WTC11 (cell line): ENCODE results near the gene DNAJC18. TPM values are rescaled to one million over a fixed set of nuclear protein-coding genes. Genes with fewer than 3 reads are reported as not detected.
"Not testable (repeated sequence)": the region's sequence is repeated elsewhere in the genome, so short reads cannot be mapped to it uniquely, and the experiment has no call there.

Experiments used
- ATAC-seq: fragments of 200-7000 bp; cut with Tn5 transposase; 2 replicates; pipeline ENCODE4 v1.10.0; 2021; ENCODE audit warnings: mild to moderate bottlenecking, moderate library complexity
- CTCF ChIA-PET: fragments of 300-600 bp; sonication (Branson Sonifier 250); formaldehyde crosslinking; loops from one replicate; lab custom pipeline; 2021; ENCODE audit warnings: antibody characterized with exemption; lab: Charles Lee
- POLR2A ChIA-PET: fragments of 350-600 bp; sonication (Branson Sonifier 250); formaldehyde crosslinking; loops from one replicate; lab custom pipeline; 2021; ENCODE audit warnings: antibody characterized with exemption; lab: Charles Lee
- DNase-seq: peaks from one replicate; pipeline ENCODE4 v3.0.0; 2021; ENCODE audit warnings: low spot score
- H3K27ac Mint-ChIP-seq: 2 replicates; pipeline ENCODE4 v1.8.0; 2021; ENCODE audit warnings: mixed read lengths
- H3K27me3 Mint-ChIP-seq: 2 replicates; pipeline ENCODE4 v1.8.0; 2021; ENCODE audit warnings: low read depth, mild to moderate bottlenecking, moderate library complexity, mixed read lengths
- H3K36me3 Mint-ChIP-seq: 2 replicates; pipeline ENCODE4 v1.8.0; 2021; ENCODE audit warnings: mixed read lengths
- H3K4me1 Mint-ChIP-seq: 2 replicates; pipeline ENCODE4 v1.8.0; 2022; ENCODE audit warnings: mixed read lengths
- H3K4me3 Mint-ChIP-seq: 2 replicates; pipeline ENCODE4 v1.8.0; 2021; ENCODE audit warnings: mild to moderate bottlenecking, moderate library complexity, mixed read lengths
- H3K9me3 Mint-ChIP-seq: 2 replicates; pipeline ENCODE4 v1.8.0; 2021; ENCODE audit warnings: mixed read lengths
- ATF1 ChIP-seq: sonication (generic); formaldehyde crosslinking; IDR thresholded peaks from 2 replicates; pipeline ENCODE4 v1.8.1; 2023; ENCODE audit warnings: mild to moderate bottlenecking, moderate library complexity, missing genetic modification reagents
- FOXK1 ChIP-seq: sonication (generic); formaldehyde crosslinking; IDR thresholded peaks from 2 replicates; pipeline ENCODE4 v1.8.0; 2022; ENCODE audit warnings: mild to moderate bottlenecking, moderate library complexity, missing genetic modification reagents
- GABPB1 ChIP-seq: sonication (generic); formaldehyde crosslinking; IDR thresholded peaks from 2 replicates; pipeline ENCODE4 v1.8.1; 2023; ENCODE audit warnings: mild to moderate bottlenecking, missing genetic modification reagents
- MYBL2 ChIP-seq: sonication (generic); formaldehyde crosslinking; IDR thresholded peaks from 2 replicates; pipeline ENCODE4 v1.8.1; 2023; ENCODE audit warnings: mild to moderate bottlenecking, moderate library complexity, missing genetic modification reagents
- NR2C2 ChIP-seq: sonication (generic); formaldehyde crosslinking; IDR thresholded peaks from 2 replicates; pipeline ENCODE4 v1.8.0; 2022; ENCODE audit warnings: mild to moderate bottlenecking, missing genetic modification reagents
- PRRX2 ChIP-seq: fragments of 250-450 bp; sonication (Bioruptor Pico); IDR thresholded peaks from 2 replicates; pipeline ENCODE4 v1.8.0; 2021; ENCODE audit warnings: mild to moderate bottlenecking
- RELA ChIP-seq: sonication (generic); formaldehyde crosslinking; IDR thresholded peaks from 2 replicates; pipeline ENCODE4 v1.8.1; 2022; ENCODE audit warnings: missing genetic modification reagents, mild to moderate bottlenecking, borderline replicate concordance
- SMAD3 ChIP-seq: sonication (generic); formaldehyde crosslinking; IDR thresholded peaks from 2 replicates; pipeline ENCODE4 v1.8.0; 2022; ENCODE audit warnings: missing genetic modification reagents, mild to moderate bottlenecking, borderline replicate concordance
- ZNF121 ChIP-seq: sonication (generic); formaldehyde crosslinking; IDR thresholded peaks from 2 replicates; pipeline ENCODE4 v1.8.0; 2023; ENCODE audit warnings: missing genetic modification reagents
- ZNF138 ChIP-seq: sonication (generic); formaldehyde crosslinking; conservative IDR thresholded peaks from 2 replicates; pipeline ENCODE4 v1.8.1; 2022; ENCODE audit warnings: mild to moderate bottlenecking, moderate library complexity, missing genetic modification reagents
- total RNA-seq: library from RNA; stranded (reverse); gene quantifications from 3 replicates; pipeline ENCODE4 v1.2.3, GENCODE V29; 2021
- TF ChIP-seq, protein P1 (sequence below): sonication (generic); formaldehyde crosslinking; IDR thresholded peaks from 2 replicates; pipeline ENCODE4 v1.8.0; 2022; ENCODE audit warnings: missing genetic modification reagents
- TF ChIP-seq, protein P2 (sequence below): sonication (generic); formaldehyde crosslinking; IDR thresholded peaks from 2 replicates; pipeline ENCODE4 v1.8.1; 2022; ENCODE audit warnings: missing genetic modification reagents, borderline replicate concordance
- TF ChIP-seq, protein P3 (sequence below): sonication (generic); formaldehyde crosslinking; IDR thresholded peaks from 2 replicates; pipeline ENCODE4 v1.8.1; 2022; ENCODE audit warnings: low read depth, missing genetic modification reagents, borderline replicate concordance

DNAJC18 gene
- total RNA-seq, 1 experiment from 2014 or later = 23.7 TPM

DNA sequence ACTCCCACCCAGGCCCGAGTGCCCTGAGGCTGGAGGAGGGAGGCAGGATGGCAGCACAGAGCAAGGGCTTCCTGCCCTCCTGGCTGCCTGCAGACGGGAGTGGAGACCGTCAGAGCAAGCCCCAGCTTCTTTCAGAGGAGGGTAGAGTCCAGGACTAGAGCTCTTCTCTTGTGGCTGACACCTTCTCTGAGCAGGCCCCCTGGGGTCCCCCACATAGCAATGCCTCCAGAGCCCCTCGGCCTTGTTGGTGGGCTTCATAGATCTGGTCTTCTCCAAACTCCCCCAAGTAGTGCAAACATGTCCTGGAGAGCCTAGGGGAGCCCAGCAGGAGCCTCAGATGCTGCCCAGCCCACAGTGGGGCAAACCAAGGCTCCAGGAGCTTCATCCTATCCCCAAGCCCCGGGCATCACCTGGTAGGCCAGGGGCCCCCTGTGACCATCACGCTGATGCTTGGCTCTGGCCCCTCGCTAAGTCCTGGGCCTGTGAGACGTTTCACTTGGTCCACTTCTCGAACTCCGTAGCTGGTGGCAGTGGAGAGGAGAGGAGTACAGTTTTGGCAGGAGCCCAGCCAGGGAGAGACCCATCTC, 51.6 kb downstream of the DNAJC18 start:
- ChIA-PET CTCF (interaction anchor here (1.6 to 1.9 kb wide), 3 partner anchors 15 to 46 kb away, joined by 3 to 11 read pairs (median 7); partner anchors contain the start of gene PAIP2), POLR2A (interaction anchor here (0.5 to 1.7 kb wide), 4 partner anchors 10 to 916 kb away, joined by 3 to 7 read pairs (median 4); partner anchors contain the start of gene MATR3)
- no peak for TF ChIP-seq NR2C2 (CRISPR knock-in tag)
- TF ChIP-seq FOXK1 = no peak
- TF ChIP-seq, protein P1, sequence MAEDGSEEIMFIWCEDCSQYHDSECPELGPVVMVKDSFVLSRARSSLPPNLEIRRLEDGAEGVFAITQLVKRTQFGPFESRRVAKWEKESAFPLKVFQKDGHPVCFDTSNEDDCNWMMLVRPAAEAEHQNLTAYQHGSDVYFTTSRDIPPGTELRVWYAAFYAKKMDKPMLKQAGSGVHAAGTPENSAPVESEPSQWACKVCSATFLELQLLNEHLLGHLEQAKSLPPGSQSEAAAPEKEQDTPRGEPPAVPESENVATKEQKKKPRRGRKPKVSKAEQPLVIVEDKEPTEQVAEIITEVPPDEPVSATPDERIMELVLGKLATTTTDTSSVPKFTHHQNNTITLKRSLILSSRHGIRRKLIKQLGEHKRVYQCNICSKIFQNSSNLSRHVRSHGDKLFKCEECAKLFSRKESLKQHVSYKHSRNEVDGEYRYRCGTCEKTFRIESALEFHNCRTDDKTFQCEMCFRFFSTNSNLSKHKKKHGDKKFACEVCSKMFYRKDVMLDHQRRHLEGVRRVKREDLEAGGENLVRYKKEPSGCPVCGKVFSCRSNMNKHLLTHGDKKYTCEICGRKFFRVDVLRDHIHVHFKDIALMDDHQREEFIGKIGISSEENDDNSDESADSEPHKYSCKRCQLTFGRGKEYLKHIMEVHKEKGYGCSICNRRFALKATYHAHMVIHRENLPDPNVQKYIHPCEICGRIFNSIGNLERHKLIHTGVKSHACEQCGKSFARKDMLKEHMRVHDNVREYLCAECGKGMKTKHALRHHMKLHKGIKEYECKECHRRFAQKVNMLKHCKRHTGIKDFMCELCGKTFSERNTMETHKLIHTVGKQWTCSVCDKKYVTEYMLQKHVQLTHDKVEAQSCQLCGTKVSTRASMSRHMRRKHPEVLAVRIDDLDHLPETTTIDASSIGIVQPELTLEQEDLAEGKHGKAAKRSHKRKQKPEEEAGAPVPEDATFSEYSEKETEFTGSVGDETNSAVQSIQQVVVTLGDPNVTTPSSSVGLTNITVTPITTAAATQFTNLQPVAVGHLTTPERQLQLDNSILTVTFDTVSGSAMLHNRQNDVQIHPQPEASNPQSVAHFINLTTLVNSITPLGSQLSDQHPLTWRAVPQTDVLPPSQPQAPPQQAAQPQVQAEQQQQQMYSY (CRISPR knock-in tag) = no peak
- TF ChIP-seq ATF1 (CRISPR knock-in tag) = no peak
- TF ChIP-seq MYBL2 (CRISPR knock-in tag) = no peak
- no peak for TF ChIP-seq SMAD3 (CRISPR knock-in tag)
- TF ChIP-seq, protein P2, sequence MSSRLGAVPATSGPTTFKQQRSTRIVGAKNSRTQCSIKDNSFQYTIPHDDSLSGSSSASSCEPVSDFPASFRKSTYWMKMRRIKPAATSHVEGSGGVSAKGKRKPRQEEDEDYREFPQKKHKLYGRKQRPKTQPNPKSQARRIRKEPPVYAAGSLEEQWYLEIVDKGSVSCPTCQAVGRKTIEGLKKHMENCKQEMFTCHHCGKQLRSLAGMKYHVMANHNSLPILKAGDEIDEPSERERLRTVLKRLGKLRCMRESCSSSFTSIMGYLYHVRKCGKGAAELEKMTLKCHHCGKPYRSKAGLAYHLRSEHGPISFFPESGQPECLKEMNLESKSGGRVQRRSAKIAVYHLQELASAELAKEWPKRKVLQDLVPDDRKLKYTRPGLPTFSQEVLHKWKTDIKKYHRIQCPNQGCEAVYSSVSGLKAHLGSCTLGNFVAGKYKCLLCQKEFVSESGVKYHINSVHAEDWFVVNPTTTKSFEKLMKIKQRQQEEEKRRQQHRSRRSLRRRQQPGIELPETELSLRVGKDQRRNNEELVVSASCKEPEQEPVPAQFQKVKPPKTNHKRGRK (CRISPR knock-in tag) = no peak
- no peak for TF ChIP-seq ZNF138 (CRISPR knock-in tag)
- H3K9me3 Mint-ChIP-seq = no peaks in the 10 kb centered on the region
- peak overlapping the region; percentile 48; the same call in 1 of the 2 replicates for H3K27ac Mint-ChIP-seq
- H3K36me3 Mint-ChIP-seq = no peaks in the 10 kb centered on the region
- 0 out of 2 replicates have a peak overlapping the region, but pooled peaks have one; percentile 31 for H3K4me3 Mint-ChIP-seq
- peaks cover 24% of the 10 kb centered on the region for H3K4me1 Mint-ChIP-seq
- no peak for DNase-seq
- H3K27me3 Mint-ChIP-seq = peaks cover 15% of the 10 kb centered on the region
- ATAC-seq = no peak

DNA sequence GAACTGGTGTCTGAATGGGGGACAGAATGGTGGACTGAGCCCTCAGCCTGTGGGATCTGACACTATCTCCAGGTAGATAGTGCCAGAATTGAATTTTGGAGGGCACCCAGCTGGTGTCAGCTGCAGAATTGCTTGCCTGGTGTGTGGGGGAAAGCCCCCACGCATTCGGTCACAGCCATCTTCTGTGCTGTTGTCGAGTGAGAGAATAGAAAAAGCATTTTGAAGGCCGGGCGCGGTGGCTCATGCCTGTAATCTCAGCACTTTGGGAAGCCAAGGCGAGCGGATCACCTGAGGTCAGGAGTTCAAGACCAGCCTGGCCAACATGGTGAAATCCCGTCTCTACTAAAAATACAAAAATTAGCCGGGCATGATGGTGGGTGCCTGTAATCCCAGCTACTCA, 52.4 kb downstream of the DNAJC18 start:
- peaks cover 24% of the 10 kb centered on the region for H3K4me1 Mint-ChIP-seq
- POLR2A ChIA-PET = interaction anchor here (1.0 to 1.7 kb wide), 2 partner anchors 9 to 94 kb away, joined by 3 to 7 read pairs; partner anchors contain the start of gene MATR3
- not testable (repeated sequence) for H3K9me3 Mint-ChIP-seq, DNase-seq, H3K36me3 Mint-ChIP-seq, H3K4me3 Mint-ChIP-seq, ATAC-seq, H3K27ac Mint-ChIP-seq
- CTCF ChIA-PET = interaction anchor here (0.6 to 1.6 kb wide), 2 partner anchors 16 to 923 kb away, joined by 3 read pairs; no protein-coding TSS in a partner anchor
- H3K27me3 Mint-ChIP-seq = peaks cover 13% of the 10 kb centered on the region

DNA sequence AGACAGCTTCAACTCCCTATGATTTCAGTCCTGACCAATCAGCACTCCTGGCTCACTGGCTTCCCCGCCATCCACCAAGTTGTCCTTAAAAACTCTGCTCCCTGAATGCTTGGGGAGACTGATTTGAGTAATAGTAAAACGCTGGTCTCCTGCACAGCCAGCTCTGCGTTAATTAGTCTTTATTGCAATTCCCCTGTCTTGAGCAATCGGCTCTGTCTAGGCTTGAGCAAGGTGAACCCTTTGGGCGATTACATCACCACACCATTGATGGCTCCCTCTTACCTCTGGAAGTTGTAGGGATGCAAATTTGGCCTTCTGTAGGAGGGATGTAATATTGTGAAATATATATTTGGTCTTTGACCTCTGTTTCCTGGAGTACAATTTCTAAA, 53.3 kb downstream of the DNAJC18 start:
- H3K27me3 Mint-ChIP-seq = peaks cover 8% of the 10 kb centered on the region; the same call in 1 of the 2 replicates
- H3K4me3 Mint-ChIP-seq = no peak overlapping the region
- TF ChIP-seq ZNF121 (CRISPR knock-in tag) (no peak), GABPB1 (peak; percentile 74)
- ChIA-PET POLR2A (no interaction called here), CTCF (interaction anchor here (1.6 kb wide), 1 partner anchor 16 kb away, joined by 3 read pairs; no protein-coding TSS in a partner anchor)
- no peaks in the 10 kb centered on the region for H3K36me3 Mint-ChIP-seq
- DNase-seq (no peak), ATAC-seq (no peak)
- no peak overlapping the region for H3K27ac Mint-ChIP-seq
- H3K4me1 Mint-ChIP-seq = peaks cover 17% of the 10 kb centered on the region
- no peaks in the 10 kb centered on the region for H3K9me3 Mint-ChIP-seq

DNA sequence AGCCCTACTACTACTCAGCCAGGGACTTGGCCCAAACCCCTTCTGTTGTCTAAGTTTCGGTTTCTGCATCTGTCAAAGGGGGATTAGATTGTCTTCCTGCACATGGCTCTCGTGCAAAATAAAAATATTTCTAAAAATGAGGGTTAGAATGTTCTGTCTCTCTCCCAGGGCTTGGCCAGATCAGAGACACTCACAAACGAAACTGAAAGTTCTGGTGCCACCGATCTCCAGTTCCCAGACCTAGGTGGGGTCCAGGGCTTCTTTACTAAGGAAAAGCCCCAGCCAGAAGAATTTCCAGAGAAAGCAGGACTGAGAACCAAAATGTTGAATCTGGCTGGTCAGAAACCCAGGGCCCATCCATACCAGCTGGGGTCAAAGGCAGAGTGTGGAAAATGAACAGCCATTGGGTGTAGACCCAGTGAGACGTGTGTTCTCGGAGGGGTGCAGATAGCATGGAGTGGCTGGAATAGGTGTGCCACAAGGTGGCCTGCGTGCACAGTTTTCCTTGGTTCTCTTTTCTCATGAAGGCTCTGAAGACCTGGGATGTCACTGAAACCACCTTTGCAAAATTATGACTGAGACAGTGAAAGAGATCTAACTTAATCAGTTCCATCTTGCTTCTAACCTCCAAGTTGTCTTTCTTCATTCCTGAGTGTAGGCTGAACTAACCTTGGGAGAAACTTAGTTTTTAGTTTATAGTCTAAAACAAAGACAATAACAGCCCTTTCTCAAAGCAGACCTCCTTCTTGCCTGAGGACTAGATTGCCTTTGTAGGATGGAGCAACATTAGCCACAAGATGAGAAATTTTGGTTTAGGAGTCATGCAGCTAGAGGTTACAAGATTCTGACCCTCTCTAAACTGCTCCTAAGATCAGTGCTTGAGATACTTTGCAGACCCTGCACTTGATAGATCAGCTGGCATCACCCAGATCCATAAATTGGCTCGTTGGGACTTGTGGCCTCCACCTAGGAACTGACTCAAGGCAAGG, 54.0 kb downstream of the DNAJC18 start:
- H3K9me3 Mint-ChIP-seq = no peaks in the 10 kb centered on the region
- H3K4me1 Mint-ChIP-seq = peaks cover 20% of the 10 kb centered on the region
- no peak overlapping the region for H3K4me3 Mint-ChIP-seq
- H3K27ac Mint-ChIP-seq = no peak overlapping the region
- no peak for DNase-seq
- ATAC-seq = no peak
- peaks cover 8% of the 10 kb centered on the region; the same call in 1 of the 2 replicates for H3K27me3 Mint-ChIP-seq
- CTCF ChIA-PET = no interaction called here
- no peaks in the 10 kb centered on the region for H3K36me3 Mint-ChIP-seq
- POLR2A ChIA-PET = no interaction called here
- TF ChIP-seq, protein P2 (CRISPR knock-in tag) = no peak
- TF ChIP-seq RELA (CRISPR knock-in tag) (no peak), PRRX2 (CRISPR knock-in tag) (no peak), ZNF138 (CRISPR knock-in tag) (no peak)
- TF ChIP-seq, protein P3, sequence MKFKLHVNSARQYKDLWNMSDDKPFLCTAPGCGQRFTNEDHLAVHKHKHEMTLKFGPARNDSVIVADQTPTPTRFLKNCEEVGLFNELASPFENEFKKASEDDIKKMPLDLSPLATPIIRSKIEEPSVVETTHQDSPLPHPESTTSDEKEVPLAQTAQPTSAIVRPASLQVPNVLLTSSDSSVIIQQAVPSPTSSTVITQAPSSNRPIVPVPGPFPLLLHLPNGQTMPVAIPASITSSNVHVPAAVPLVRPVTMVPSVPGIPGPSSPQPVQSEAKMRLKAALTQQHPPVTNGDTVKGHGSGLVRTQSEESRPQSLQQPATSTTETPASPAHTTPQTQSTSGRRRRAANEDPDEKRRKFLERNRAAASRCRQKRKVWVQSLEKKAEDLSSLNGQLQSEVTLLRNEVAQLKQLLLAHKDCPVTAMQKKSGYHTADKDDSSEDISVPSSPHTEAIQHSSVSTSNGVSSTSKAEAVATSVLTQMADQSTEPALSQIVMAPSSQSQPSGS = no peak
